NCI-H1417 treated with DMSO at 0.1 percent for 48 hours (cell line): ENCODE results near the gene POLN.
A peak's percentile ranks its signal among the peaks of the same experiment; 100 is the strongest.
"Not testable (repeated sequence)": the region's sequence is repeated elsewhere in the genome, so short reads cannot be mapped to it uniquely, and the experiment has no call there.

Source experiments
- DNase-seq: peaks from one replicate; lab custom pipeline; 2025; lab: John Stamatoyannopoulos, UW

Gene POLN

DNA sequence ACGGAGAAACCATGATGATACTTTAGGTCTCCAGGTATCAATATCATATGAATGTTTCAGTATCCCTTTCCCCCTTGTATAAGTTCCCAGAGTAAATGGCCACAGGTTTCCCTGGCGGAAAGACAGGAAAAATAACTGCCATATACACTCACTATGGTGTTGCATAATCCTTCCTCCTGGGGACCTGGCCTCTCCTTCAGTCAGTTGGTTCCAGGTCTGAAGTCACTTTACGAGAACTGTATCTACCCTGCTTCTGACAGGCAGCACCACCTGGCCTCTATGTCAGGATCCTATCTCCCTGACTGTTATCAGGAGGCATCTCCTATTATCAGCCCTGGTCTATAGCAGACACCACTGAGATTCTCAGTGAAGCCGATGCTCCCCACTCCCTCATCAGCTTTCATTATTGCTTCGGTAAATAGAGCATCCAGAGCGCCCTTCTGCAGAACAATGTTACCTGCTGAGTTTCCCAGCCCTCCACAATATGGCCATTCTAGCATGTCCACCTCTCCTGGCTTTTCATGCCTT lies 22.6 kb downstream of the POLN start:
- no peak for DNase-seq

DNA sequence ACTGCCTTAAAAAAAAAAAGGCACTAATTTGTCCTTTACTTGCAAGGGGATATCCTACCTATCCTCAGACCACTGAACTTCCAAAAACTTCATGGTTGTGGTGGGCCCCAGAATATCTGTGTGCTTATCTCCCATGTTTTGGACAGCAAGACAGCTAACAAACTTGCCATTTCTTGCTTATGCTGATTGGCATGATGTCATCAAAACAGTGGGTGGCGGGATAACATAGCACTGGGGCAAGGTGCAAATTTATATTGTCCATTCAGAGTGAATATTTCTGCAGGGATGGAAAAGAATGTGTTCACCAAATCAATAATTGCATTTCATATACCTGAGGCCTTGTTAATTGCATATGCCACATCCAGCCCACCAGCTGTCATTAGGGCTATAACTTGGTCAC lies 23.5 kb downstream of the POLN start:
- no peak for DNase-seq

DNA sequence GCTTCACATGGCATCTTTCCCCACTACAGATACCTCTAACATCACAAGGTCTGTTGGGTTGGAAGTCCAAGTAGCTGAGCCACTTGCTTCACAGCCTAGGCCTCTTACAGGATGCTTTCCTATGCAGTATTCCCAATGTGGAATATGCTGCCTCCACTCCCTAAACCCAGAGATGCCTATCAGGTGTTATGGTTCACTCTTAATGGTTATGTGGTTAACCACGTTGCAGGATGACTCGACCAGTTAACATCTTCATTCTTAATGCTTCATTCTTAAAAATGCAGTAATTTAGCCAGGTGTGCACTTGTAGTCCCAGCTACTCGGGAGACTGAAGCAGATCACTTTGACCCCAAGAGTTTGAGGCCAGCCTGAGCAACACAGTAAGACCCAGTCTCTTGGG lies 24.2 kb downstream of the POLN start:
- no peak for DNase-seq

DNA sequence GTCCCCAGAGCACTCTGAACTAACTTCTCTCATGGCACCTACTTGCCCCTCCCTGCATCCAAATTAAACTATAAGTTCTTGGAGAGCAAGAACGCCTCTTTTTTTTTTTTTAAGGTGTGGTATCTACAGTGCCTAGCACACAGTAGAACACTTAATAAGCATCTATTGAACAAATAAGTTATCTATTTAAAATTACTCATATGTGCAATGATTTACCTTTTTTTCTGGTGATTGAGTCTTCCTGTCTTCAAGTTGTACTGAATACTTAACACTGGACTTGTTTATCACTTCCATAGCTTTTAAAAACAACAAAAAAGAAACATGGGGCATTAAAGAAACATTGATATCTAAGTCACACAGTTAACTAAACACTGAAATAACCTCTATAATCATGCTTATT lies 29.1 kb downstream of the POLN start:
- no peak for DNase-seq

GRCh38 chr4:2202789-2203188 lies 39.1 kb downstream of the POLN start:
- DNase-seq = not testable (repeated sequence)

DNA sequence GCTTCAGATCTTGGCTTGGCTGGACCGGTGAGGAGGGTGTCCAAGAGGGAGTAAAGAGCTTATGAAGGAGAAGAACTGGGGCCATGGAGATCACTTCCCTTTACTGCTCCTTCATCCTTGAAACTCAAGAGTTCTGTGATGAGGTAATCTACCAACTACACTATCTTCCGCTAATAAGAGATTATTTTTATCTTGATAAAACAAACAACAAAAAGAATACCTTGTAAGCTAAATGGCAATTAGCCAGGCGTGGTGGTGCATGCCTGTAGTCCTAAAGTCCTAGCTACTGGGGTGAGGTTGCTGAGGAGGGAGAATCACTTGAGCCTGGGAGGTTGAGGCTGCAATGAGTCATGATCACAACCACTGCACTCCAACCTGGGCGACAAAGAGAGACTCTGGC lies 47.4 kb downstream of the POLN start:
- no peak for DNase-seq

GRCh38 chr4:2193326-2193725 lies 48.6 kb downstream of the POLN start:
- no peak for DNase-seq

DNA sequence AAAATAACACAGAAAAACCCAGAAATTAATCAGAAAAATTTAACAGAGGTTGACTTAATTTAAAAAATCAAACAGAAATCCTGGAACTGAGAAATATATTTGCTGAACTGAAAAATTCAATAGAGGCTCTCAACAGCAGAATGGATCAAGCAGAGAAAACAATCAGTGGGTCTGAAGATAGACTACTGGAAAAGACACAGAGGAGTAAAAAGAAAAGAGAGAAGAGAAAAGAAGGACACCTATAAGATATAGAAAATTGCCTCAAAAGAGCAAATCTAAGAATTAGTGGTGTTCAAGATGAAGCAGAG lies 55.1 kb downstream of the POLN start:
- no peak for DNase-seq

DNA sequence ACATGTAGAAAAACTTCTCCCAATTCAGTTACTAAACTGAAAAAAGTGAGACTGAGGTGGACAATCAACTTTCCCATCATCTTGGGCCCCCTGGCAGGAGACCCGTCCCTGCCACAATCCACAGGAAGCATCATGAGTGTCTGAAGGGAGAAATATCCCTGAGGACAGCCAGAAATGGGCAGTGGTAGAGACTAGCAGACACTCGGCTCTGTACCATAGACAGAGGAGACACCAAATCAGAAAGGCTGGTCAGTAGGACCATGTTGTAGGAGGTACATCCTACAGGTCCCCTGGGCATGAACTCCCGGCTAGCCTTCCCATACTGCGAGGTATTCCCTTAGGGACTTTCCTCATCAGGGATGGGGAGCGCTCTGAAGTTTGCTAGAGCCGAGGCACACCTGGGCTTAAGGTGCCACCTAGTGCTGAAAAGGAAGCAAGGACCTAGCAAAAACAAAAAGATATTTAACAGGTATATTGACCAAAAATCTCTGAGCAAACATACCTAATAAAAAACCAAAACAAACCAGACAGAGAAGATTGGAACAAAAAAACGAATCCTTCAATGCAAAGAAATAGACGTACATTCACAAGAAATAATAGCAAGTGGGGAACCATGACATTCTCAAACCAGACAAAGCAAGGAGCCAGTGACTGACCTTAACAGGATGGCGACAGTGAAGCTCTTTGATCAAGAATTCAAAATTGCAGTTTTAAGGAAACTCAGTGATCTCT lies 55.6 kb downstream of the POLN start:
- no peak for DNase-seq

GRCh38 chr4:2183394-2183793 lies 58.5 kb downstream of the POLN start:
- no peak for DNase-seq

- no peak for DNase-seq
These were observed 58.9 kb downstream of the POLN start for GRCh38 chr4:2182994-2183393.

- no peak for DNase-seq
These were observed 61.5 kb downstream of the POLN start for GRCh38 chr4:2180410-2180809.

DNA sequence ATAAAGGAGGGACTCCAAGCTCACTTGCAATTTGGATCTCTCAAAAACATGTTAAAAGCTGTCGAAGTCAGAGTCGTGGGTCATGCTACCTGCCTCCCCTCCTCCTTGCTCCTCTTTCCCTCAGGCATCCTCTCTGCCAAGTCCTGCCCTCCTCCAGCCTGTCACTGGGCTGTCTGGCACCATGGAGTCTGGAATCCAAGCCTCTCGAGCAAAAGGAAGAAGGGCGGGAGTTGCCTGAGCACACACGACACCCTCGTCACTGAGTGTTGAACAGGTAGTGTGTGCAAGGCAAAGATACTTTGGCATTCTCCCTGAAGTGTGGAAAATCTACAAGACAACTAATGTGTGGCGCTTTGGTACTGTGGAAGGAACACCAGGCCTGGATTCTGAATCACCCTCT lies 62.2 kb downstream of the POLN start:
- DNase-seq = no peak

DNA sequence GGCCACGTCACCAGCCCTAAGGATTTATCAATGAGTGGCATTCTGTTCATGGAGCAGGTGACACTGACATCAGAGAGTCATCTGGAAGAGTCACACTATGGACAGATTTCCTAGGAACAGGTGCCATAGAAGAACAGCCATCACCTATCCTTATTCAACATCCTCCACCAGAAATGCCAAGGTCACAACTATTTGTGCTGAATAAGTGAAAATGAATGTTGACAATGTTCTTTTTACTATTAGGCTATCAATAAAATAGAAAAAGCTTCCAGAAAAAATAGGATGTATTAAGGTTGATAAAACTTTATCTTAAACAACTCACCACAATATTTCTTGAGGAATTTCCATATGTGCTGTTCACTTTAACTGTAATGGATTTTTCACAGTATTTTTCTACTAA lies 62.9 kb downstream of the POLN start:
- no peak for DNase-seq

DNA sequence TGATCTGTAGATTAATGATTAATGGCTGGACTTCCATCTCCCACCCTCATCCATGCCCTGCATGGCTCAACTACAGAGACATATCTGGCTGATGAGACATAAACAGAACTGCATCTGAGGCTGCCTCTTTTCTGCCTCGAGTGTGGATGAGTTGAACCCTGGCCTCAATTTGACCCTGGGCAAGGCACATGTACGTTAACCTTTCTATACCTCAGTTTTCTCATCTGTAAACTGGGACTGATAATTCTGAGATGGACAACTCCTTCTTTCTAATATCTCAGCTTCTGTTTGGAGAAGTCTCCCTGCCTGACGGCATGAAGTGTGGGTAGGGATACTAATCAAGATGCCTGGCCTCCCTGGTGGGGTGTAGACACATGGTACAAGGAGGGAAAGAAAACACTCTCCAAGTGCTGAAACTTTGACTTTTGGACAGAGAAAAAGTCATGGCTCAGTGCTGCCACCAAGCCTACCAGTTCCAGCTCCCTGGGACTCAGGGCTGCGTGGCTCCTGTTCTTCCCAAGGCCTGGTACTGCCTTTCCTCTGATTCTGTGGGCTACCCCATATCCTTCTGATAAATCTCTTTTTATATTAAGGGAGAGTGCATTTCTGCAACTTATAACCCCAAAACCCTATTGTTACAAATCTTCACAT lies 64.4 kb downstream of the POLN start:
- no peak for DNase-seq

DNA sequence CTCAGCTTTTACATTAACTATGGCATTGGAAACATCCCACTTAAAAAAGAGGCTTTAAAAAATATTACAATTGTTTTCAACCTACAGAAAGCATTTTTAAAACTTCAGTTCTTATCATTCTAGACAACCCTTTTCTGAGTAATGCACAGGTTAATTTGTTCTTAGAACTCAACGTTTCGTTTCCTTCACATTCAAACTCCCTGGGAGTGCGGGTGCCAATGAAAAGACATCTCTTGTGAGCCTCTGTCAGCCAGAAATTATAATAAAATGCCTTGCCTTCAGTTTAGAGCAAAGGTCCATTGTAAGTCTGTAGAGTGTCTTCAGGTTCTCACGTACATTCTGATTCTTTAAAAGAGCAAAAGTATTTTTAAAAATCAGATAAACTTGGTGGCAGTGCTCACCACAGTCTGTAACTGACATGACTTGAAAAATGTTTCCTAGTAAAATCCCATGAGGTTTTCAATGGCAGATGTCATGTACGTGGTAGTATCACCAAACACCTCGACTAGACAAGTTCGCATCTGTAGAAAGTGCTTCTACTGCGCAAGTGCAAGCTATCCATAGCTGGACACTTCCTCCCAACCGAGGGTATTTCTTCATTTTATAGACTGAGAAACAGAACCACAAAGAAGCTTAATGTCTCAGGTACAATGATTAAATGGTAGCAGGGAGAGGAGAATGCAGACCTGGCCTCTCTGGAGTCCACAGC lies 65.8 kb downstream of the POLN start:
- DNase-seq = no peak

- no peak for DNase-seq
These were observed 67.9 kb downstream of the POLN start for GRCh38 chr4:2174061-2174460.

- DNase-seq = no peak
These were observed 69.2 kb downstream of the POLN start for GRCh38 chr4:2172627-2173231.

DNA sequence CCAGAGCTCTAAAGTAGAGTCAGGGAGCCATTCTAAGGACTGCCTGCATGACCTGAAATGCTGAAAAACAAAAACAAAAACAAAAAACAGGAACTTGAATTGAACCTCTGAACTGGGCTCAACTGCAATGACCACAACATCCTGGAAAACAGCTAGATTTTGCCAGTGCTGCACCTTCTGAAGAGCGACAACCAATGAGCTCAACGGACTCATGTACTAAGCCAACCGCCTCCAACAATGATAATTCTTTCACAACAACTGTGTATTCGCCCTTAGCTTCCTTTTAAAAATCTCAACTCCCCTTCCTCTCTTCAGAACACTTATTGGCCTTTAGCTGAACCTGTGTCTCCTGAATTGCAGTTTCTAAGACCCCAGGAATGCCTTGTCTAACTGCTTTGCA lies 69.8 kb downstream of the POLN start:
- no peak for DNase-seq

DNA sequence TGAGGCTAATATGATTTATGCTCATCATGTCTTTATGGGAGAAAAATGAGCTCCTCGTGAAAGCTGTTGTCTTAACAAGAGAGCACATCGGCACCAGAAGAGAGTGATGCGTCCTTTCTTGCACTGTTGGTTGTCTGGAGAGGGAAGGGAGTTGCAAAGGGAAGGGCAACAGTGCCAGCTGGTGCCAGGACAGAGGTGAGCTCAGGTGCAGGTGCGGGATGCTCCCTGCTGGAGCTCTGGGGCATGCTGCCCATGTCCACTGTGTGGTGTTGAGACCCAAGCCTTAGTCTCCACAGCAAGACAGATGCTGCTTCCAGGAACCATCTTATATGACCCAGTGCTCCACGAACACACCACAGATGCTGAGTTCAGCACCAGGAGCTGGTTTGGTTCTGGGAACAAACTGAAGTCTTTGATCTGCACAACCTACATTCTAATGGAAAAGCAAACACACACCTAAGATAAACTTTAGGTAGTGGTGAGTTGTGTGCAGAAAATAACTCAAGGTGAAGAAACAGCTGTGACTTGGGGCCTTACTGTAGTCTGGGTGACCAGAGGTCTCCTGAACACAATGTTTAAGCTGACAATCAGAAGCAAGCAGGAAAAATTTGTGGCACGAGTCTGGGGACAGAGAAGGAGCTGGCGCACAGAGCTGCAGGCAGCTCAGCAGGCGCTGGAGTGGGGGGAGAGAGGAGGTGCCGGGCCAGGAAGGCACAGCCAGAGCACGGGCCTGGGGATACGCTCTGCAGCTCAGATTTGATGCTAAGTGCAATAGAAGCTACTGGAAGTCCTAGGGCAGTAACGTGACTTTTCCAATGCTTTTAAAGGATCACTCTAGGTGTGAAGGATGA lies 73.2 kb downstream of the POLN start:
- DNase-seq = no peak

- DNase-seq = peak; percentile 51
These were observed 75.7 kb downstream of the POLN start for GRCh38 chr4:2166253-2166652.

DNA sequence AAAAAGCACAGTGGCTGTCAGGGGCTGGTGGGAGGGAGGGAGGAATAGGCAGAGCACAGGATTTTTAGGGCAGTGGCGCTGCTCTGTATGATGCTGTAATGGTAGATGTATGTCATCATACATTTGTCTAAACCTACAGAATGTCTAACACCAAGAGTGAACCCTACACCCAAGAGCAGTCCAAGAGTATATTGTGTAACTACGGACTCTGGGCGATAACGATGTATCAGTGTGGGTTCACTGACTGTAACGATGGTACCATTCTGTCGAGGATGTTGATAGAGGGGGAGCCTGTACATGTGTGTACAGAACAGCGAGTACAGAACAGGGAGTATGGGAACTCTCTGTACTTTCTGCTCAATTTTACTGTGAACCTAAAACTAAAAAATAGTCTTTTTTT lies 76.5 kb downstream of the POLN start:
- no peak for DNase-seq
